Endometrial microvascular endothelial cells (primary cell): ENCODE measurements around the gene ERN1. TPM values are rescaled to one million over a fixed set of nuclear protein-coding genes. Genes with fewer than 3 reads are reported as not detected.
"Not testable (repeated sequence)": the region's sequence is repeated elsewhere in the genome, so short reads cannot be mapped to it uniquely, and the experiment has no call there.

Experiments used
- in situ Hi-C: cut with HindIII; loops from 2 replicates; pipeline ENCODE4 v1.10.0; 2017; ENCODE audit warnings: low sequenced_read_pairs, low pct_unique_long_range_greater_than_20kb; ENCODE audit errors: inconsistent ontology term
- total RNA-seq: library from RNA; depleted of rRNA; stranded (reverse); fragments of >200 nt; gene quantifications from one replicate; pipeline ENCODE4 v1.2.3, GENCODE V29; 2015; ENCODE audit errors: inconsistent ontology term

The ERN1 gene
- total RNA-seq, 1 donor from 2014 or later: 23.1 TPM

- in situ Hi-C loops: no loop called here
These were observed 109.7 kb downstream of the ERN1 start, which contains the start of gene ICAM2 for GRCh38 chr17:64020056-64020766. Gene ICAM2, minus strand, starts transcription at chr17:64020633. Its CDS starts 13,942 bp downstream, at chr17:64006691.

GRCh38 chr17:64019551-64019961, 110.4 kb downstream of the ERN1 start:
- in situ Hi-C loops: not testable (repeated sequence)

GRCh38 chr17:64017381-64017980, 112.5 kb downstream of the ERN1 start:
- in situ Hi-C loops: no loop called here

- in situ Hi-C loops: no loop called here
These were observed 113.0 kb downstream of the ERN1 start for GRCh38 chr17:64016974-64017373.

GRCh38 chr17:64016231-64016784, 113.6 kb downstream of the ERN1 start:
- in situ Hi-C loops: no loop called here

- in situ Hi-C loops: no loop called here
These were observed 114.5 kb downstream of the ERN1 start for GRCh38 chr17:64015447-64015846.

GRCh38 chr17:64009571-64010402, 120.2 kb downstream of the ERN1 start:
- in situ Hi-C loops: no loop called here

- in situ Hi-C loops: no loop called here
These were observed 121.1 kb downstream of the ERN1 start for GRCh38 chr17:64008830-64009229.

- in situ Hi-C loops: no loop called here
These were observed 121.6 kb downstream of the ERN1 start for GRCh38 chr17:64008346-64008745.

GRCh38 chr17:64007838-64008282, 122.1 kb downstream of the ERN1 start:
- in situ Hi-C loops: no loop called here

GRCh38 chr17:64007089-64007837, 122.7 kb downstream of the ERN1 start:
- in situ Hi-C loops: not testable (repeated sequence)

- in situ Hi-C loops: no loop called here
These were observed 123.4 kb downstream of the ERN1 start for GRCh38 chr17:64006361-64007088.

- in situ Hi-C loops: no loop called here
These were observed 124.2 kb downstream of the ERN1 start for GRCh38 chr17:64005734-64006167.

- in situ Hi-C loops: no loop called here
These were observed 124.8 kb downstream of the ERN1 start for GRCh38 chr17:64004903-64005733.

- in situ Hi-C loops: no loop called here
These were observed 125.7 kb downstream of the ERN1 start for GRCh38 chr17:64004218-64004770.

GRCh38 chr17:64003526-64004121, 126.3 kb downstream of the ERN1 start:
- in situ Hi-C loops: no loop called here
